HG03432 (cell line): ENCODE data around the gene RHOT1.
"Not testable (repeated sequence)": the region's sequence is repeated elsewhere in the genome, so short reads cannot be mapped to it uniquely, and the experiment has no call there.

ENCODE experiments used
- ATAC-seq: cut with Tn5 transposase; IDR thresholded peaks from one replicate; pipeline ENCODE4 v1.9.1; 2021; ENCODE audit warnings: mild to moderate bottlenecking, moderate library complexity; ENCODE audit not compliant: unreplicated experiment

Gene RHOT1

DNA sequence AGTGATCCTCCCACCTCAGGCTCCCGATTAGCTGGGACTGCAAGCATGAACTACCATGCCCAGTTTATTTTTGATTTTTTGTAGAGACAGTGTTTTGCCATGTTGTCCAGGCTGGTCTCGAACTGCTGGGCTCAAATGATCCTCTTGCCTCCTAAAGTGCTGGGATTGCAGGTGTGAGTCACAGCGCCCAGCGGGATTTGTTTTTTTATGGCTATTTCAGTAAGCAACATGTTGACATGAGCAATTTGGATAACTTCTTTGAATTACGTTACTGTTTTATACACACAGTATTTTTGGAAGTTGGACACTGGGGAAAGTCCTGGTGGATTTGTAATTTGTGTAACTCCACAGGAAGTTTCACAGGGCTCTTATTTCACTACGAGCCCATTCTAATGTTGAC lies 18.5 kb upstream of the RHOT1 start:
- ATAC-seq, result no peak

DNA sequence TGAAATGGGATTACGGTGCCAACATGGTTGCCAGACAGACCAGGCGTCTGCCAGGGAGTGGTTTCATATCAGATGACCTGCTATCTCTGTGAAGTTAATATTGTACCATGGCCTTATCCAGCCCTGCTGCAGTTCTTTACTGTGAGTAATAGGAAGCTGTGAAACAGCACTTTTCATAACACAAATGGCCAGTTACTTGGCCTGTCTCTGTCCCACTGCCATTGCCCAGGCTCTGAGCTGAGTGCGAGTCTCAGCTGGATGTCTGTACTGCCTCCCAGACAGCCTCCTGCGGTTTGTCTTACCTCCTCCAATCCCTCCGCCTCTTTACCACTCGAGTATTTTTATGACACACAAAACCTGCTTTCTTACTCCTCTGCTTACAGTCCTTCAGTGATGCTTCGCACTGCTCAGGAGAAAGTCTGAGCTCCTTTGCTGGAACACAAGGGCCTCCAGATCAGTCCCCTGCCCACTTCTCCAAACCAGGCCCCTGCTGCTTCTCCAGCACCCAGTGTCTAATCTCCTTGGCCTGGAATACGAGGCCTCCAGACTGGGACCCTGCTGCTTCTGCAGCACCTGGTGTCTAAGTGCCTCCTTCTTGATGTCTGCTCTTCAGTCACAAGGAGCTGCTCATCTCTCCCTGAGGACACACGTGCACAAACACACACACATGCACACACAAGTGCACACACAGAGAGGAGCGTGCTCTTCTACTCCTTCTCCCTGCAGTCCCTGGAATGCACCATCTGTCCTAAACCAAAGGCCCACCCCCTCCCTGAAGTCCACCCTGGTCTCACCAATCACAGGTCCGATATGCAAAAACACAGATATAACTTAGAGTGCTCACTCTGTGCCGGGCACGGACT lies 17.1 kb upstream of the RHOT1 start:
- no peak for ATAC-seq

DNA sequence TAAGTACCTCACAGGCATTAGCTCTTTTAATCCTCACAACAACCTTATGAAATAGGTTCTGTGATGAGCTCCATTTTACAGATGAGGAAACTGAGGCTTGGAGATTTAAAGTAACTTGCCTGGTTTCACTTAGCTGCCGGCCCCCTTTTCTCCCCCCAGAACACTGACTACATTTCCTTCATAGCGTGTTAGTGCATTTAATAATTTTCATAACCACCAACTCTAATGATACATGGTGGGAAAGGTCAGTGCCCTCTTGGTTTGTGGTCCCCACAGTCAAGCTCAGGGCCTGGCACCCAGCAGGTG lies 16.5 kb upstream of the RHOT1 start:
- ATAC-seq, result no peak

DNA sequence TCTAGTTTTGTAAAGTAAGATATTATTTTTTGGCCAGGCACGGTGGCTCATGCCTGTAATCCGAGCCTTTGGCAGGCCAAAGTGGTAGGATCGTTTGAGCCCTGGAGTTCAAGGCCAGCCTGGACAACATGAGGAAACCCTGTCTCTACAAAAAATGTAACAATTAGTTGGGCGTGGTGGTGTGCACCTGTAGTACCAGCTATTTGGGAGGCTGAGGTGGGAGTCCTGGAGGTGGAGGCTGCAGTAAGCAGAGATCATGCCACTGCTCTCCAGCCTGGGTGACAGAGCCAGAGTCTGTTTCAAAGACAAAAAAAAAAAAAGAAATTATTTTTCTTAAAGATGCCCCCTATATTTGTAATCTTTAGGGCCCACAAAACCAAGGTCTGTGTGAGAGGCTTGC lies 16.0 kb upstream of the RHOT1 start:
- no peak for ATAC-seq

DNA sequence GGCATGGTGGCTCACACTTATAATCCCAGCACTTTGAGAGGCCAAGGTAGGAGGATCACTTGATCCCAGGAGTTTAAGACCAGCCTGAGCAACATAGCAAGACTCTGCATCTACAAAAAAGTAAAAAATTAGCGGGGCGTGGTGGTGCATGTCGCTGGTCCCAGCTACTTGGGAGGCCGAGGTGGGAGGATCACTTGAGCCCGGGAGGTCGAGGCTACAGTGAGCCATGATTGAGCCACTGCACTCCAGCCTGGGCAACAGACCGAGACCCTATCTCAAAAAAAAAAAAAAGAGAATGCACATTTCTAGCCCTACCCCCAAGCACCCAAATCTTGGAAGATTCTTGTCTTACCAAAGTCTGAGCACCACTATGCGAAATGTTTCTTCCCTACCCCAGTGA lies 15.6 kb upstream of the RHOT1 start:
- ATAC-seq, result no peak

DNA sequence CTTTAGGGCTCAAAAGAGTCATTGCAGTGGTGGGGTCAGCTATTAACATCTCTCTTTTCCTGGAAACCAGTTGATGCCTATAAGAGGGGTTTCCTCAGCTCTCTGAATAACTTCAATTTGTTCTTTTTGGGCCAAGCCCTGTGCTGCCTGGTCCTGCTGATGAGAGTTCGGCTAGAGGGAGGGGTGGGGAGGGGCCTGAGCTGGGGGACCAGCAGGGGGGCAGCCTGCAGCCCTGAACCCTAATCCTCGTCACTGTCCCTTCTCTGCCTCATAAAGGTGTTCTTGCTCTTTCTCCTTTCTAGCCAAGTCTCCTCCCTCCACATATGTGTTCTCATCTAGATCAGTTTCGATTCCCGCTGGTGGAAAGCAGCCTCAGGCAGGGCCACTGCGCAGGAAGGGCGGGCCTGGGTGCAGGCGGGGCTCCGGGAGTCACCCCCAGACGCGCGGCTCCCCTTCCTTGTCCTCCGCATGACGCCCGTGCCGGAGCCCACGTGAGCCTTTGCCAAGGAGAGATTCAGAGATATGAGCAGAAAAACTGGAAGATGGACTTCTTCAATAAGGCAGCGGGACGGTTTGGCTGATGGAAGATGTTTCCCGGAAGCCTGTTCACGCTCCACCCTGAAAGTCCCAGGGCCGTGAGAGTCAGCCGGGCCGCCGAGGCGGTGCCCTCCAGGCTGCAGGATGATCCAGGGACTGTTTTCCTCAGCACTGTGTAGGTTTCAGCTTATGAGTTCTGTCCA lies 15.0 kb upstream of the RHOT1 start:
- peak; percentile 91 for ATAC-seq

DNA sequence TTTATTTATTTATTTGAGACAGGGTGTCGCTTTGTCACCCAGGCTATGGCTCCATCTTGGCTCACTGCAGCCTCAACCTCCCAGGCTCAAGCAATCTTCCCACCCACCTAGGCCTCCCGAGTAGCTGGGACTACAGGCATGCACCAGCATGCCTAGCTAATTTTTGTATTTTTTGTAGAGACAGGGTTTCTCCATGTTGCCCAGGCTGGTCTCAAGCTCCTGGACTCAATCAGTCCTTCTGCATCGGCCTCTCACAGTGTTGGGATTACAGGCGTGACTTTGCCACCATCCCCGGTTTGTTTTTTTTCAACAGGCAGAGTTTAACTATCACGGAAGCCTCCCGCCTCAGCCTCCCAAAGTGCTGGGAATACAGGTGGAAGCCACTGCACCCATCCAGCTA lies 13.8 kb upstream of the RHOT1 start:
- not testable (repeated sequence) for ATAC-seq

DNA sequence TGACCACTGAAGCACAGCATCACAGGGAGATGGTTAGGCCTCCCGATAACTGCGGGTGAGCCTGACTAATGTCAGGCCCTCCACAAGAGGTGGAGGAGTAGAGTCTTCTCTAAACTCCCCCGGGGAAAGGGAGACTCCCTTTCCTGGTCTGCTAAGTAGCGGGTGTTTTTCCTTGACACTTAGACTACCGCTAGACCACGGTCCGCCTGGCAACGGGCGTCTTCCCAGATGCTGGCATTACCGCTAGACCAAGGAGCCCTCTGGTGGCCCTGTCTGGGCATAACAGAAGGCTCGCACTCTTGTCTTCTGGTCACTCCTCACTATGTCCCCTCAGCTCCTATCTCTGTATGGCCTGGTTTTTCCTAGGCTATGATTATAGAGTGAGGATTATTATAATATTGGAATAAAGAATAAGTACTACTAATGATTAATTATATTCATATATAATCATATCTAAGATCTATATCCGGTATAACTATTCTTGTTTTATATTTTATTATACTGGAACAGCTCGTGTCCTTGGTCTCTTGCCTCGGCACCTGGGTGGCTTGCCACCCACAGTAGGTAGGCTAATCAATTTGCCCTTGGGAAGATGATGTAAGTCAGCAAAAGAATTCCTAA lies 6.7 kb upstream of the RHOT1 start:
- ATAC-seq, result not testable (repeated sequence)

DNA sequence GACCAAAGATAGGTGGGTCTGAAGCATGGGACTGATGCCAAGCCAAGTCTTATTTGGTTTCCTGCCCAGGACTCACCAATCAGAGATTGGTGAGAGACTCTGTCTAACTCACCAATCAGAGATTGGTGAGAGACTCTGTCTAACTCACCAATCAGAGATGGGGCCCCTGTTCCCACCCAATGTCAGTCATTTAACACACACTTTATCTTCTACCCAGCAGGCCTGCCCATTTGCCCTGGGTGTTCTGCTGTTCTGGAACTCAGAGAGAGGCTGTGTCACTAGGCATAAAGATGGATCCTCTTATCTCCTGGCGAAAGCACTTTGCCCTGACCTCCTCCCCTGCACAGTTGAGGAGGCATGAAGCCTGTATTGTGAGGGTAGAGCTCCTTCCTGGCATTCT lies 5.4 kb upstream of the RHOT1 start:
- ATAC-seq, result no peak

DNA sequence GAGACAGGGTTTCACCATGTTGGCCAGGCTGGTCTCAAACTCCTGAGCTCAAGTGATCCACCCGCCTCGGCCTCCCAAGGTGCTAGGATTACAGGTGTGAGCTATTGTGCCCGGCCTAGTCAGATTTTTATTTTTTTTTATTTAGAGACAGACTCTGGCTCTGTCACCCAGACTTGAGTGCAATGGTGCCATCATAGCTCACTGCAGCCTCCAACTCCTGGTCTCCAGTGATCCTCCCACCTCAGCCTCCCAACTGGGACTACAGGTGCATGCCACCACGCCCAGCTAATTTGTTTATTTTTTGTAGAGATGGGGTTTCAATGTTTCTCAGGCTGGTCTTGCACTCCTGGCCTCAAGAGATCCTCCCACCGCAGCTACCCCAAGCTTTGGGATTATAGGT lies 2.8 kb upstream of the RHOT1 start:
- ATAC-seq, result not testable (repeated sequence)

DNA sequence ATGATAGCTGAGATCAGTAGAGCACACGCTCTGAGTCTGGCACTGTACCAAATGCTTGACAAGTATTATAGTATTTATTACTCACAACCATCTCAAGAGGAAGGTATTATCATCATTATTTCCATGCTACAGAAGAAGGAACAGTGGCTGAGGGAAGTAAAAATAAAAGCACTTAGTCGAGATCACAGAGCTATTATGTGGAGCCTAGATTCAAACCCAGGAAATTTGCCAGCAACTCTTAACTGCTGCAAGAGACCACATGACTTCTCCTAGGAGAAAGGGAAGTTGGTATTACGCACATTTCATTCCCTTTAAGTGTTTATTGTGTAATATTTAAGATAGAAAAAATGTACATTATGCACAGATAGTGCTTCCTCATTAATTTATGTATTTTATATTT lies 1.0 kb upstream of the RHOT1 start:
- no peak for ATAC-seq

DNA sequence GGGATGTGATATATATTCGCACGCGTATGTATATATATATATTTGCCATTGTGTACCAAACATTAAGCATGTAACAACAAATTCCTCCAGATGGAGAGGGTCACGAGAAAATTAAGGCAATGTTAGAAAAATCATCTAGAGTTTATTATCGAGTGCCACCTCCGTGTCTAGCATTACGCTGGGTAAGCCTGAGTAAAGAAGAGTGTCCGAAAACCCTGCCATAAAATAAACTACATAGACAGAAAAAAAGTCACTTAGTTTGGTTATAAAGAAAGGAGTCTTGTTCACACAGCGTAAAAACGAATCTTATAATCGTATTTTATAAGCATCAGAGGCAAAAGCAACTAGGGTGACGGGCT lies 644 bp upstream of the RHOT1 start:
- no peak for ATAC-seq

DNA sequence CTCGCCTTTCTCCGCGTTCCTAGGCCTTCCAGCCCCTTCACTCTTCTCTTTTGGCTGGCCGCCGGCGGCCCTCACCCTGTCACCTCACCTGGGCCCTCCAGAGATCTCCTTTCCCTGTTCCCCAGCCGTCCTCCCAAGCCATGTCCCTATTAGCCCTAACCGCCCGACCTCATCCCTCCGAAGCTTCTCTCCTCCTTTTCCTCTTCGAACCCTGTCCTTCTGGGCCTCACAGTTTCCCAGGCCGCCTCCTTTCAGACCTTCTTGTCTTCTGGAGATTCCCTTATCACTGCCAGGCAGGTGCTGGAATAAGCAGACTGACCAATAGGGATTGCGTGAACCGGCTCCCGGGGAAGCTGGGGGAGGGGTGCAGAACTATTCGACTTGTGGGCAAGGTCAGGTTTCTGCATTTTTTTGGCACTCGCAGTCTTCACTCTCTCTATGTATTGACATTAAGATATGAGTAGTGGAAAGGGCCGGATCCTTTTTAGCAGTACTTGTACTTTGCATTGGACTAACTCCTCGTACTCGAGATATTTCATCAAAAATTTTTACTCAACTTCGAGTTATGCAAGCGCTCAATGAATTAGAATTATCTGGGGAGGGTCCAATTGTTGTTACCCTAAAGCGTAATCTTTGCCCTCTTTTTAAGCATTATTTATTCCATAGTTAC lies 690 bp downstream of the RHOT1 start:
- ATAC-seq, result peak; percentile 8

DNA sequence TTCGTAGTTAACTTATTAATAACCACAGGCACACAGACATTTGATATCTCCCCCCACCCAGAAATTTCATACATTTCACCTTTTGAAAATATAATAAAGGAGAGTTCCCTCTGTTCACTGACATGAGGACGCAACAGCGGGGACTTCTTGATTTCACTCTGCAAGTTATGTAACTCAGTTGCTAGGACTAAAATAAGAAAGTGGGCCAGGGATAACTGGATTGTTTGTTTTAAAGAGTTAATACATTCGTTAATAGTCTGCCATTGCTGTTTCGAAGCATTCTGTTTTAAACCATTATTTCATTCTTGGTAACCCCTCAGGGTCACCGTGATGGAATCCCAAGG lies 1.2 kb downstream of the RHOT1 start:
- no peak for ATAC-seq

DNA sequence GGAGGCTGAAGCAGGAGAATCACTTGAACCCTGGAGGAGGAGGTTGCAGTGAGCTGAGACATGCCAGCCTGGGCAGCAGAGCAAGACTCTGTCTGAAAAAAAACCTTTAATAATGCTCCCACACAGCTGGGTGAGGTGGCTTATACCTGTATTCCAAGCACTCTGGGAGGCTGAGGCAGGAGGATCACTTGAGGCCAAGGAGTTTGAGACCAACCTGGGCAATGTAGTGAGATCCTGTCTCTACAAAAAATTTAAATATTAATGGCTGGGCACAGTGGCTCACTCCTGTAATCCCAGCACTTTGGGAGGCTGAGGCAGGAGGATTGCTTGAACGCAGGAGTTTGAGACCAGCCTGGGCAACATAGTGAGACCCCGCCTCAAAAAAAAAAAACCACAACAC lies 2.1 kb downstream of the RHOT1 start:
- not testable (repeated sequence) for ATAC-seq

DNA sequence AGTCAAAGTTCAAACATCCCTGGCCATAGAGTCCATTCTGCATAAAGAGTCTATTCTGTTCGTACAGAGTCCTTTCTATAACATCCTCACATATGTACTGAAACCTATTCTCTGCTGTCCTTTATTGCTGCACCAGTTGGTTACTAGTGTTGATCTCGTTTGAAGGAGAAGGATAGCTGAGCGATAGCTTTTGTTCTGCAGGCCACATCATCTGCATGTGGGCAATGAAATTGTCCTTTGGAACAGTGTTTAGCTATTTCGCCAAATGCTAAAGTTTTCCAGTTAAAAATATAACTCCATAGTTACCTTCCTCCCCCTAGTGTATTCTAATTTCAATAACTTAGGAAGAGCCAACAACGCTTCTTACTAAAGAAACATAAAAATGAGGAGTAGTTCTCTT lies 6.0 kb downstream of the RHOT1 start:
- ATAC-seq, result no peak

DNA sequence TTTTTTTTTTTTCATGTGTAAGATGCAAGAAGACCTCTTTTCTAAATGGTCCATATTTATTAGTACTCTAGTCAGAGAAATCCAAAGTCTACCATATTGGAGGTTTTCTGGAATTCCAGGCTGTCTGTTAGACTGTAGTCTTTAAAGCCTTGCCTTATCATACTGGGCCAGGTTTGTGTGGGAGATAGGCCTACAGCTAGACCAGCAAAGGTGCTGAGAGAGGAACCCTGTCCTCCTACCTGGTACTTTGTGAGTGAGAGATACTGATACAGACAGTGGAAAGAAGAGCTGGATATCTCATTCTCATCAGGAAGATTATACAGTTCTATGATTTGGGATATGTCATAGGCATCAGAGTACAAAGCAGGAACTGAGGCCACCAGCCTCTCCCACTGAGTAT lies 8.1 kb downstream of the RHOT1 start:
- no peak for ATAC-seq

DNA sequence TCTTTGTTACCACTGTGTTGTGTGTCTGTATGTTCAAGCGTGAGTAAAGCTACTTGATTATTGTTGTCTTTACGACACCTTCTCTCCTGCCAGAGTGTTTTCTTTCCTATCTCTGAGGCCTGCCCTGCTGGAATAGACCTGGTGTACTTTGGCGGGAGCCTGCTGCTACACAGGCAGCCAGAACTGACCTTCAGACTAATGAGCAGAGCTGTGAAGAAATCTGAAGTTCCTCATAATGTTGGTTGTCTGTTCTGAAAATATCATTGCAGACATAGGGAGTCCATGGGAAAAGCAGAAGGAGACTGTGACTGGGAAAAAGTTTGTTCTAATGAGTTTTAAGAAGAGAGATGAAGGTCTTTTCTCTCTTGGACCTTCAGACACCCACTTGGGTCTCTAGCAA lies 9.8 kb downstream of the RHOT1 start:
- no peak for ATAC-seq

DNA sequence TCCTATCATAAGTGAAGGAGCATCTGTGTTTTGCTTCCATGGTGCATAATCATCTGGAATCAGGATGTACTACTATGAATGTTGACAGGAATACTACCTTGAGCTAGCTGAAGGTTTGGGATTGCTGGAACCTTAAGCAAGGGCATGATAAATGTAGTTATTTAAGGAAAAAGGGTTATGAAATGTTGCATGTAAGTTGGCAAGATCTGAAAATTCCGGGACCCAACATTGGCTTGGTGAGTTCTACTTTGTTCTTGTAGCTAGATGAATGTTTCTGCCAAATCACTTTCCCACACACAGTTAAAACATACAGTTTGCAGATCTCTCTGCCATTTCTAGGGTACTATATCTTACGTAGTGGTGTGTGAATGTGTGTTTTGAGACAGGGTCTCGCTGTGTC lies 13.6 kb downstream of the RHOT1 start:
- no peak for ATAC-seq

DNA sequence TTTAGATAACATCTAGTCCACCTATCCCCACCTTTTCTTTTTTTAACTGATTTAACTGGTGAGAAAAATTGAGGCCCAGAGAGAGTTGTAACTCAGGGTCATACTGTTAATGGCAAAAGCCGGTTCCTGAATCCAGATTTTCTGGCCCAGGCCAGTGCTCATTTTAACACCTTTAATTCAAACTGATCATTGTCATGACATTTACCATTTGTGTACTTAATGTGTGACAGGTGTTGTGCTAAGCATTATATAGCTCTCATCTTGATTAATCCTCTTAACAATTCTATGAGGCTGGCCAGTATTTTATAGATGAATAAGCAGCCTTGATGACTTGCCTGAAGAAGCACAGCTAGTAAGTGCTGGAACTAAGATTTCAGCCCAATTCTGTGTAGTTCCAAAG lies 14.4 kb downstream of the RHOT1 start:
- no peak for ATAC-seq

DNA sequence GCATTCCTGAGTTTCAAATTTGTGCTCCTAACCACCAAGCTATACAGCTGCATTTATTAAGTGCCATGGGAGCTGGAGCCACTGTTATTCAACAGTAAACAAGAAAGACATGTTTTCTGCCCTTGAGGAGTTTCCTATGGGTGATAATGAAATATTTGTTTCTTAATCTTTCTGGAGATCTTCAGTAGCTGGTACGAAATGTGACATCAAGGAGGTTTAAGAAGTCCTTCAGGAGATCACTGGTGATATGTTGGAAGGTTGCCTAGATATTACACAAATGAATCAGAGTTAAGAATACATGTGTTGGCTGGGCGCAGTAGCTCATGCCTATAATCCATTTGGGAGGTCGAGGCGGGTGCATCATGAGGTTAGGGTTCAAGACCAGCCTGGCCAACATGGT lies 14.9 kb downstream of the RHOT1 start:
- ATAC-seq, result no peak
